Natural killer cell treated with Interleukin-12 subunit alpha and Interleukin-12 subunit beta and Interleukin-15 and Interleukin-18, amount 100 ng/mL, for 72 hours (primary cell): Measurements from ENCODE around the gene LYAR. TPM values are rescaled to one million over a fixed set of nuclear protein-coding genes. Genes with fewer than 3 reads are reported as not detected.

Experiments used
- ATAC-seq, 2 donors: fragments of 150-1000 bp; cut with Tn5 transposase in 1 of 2; sonication (Bioruptor Pico), chemical (Tn5 transposase) in 1 of 2; 2 replicates each; pipeline ENCODE4 v1.10.0; 2021
- DNase-seq: peaks from one replicate; pipeline ENCODE4 v3.0.0; 2022; ENCODE audit warnings: low spot score
- H3K27ac Mint-ChIP-seq, 2 donors: 1 replicate in 1 of 2; 2 replicates in 1 of 2; pipeline ENCODE4 v1.8.0; 2022; ENCODE audit warnings: mixed read lengths in 2 of 2, mild to moderate bottlenecking in 1 of 2, moderate library complexity in 1 of 2
- H3K27me3 Mint-ChIP-seq, 2 donors: 1 replicate in 1 of 2; 2 replicates in 1 of 2; pipeline ENCODE4 v1.8.0; 2022; ENCODE audit warnings: mixed read lengths in 2 of 2
- H3K36me3 Mint-ChIP-seq: one replicate; pipeline ENCODE4 v1.8.0; 2022; ENCODE audit warnings: mixed read lengths
- H3K4me1 Mint-ChIP-seq, 2 donors: 1 replicate in 1 of 2; 2 replicates in 1 of 2; pipeline ENCODE4 v1.8.0; 2022; ENCODE audit warnings: low read depth in 2 of 2, mixed read lengths in 2 of 2, mild to moderate bottlenecking in 1 of 2
- H3K4me3 Mint-ChIP-seq: one replicate; pipeline ENCODE4 v1.8.0; 2022; ENCODE audit warnings: mixed read lengths
- H3K9me3 Mint-ChIP-seq: 2 replicates; pipeline ENCODE4 v1.8.0; 2022; ENCODE audit warnings: mixed read lengths
- total RNA-seq, 2 donors: library from RNA; stranded (reverse); gene quantifications; one replicate each; pipeline ENCODE4 v1.2.3, GENCODE V29; 2022

The LYAR gene
- total RNA-seq, 2 donors from 2014 or later, result 39.1 to 59.7 TPM

- DNase-seq (no peak), ATAC-seq (no peak)
- Mint-ChIP-seq H3K27ac (no peak overlapping the region), H3K4me1 (peaks cover 0 to 3% of the 10 kb centered on the region in 2 donors), H3K4me3 (no peak overlapping the region), H3K27me3 (no peaks in the 10 kb centered on the region), H3K36me3 (no peaks in the 10 kb centered on the region), H3K9me3 (no peaks in the 10 kb centered on the region)
Measured at GRCh38 chr4:4323705-4324534, 34.0 kb upstream of the LYAR start.

GRCh38 chr4:4321951-4322688, 32.2 kb upstream of the LYAR start:
- H3K4me3 Mint-ChIP-seq, result no peak overlapping the region
- DNase-seq (peak; percentile 41), ATAC-seq (no peak)
- no peaks in the 10 kb centered on the region for H3K9me3 Mint-ChIP-seq
- no peak overlapping the region for H3K27ac Mint-ChIP-seq
- peaks cover 0 to 3% of the 10 kb centered on the region in 2 donors for H3K4me1 Mint-ChIP-seq
- no peaks in the 10 kb centered on the region for H3K36me3 Mint-ChIP-seq
- no peaks in the 10 kb centered on the region for H3K27me3 Mint-ChIP-seq

- no peak overlapping the region for H3K4me3 Mint-ChIP-seq
- H3K27ac Mint-ChIP-seq, result no peak overlapping the region
Measured at GRCh38 chr4:4320951-4321714, 31.2 kb upstream of the LYAR start.

GRCh38 chr4:4320528-4320927, 30.6 kb upstream of the LYAR start:
- Mint-ChIP-seq H3K4me3 (no peak overlapping the region), H3K36me3 (peaks cover 6% of the 10 kb centered on the region), H3K27ac (no peak overlapping the region), H3K27me3 (no peaks in the 10 kb centered on the region), H3K9me3 (no peaks in the 10 kb centered on the region), H3K4me1 (peaks cover 0 to 6% of the 10 kb centered on the region in 2 donors)
- DNase-seq, result peak; percentile 31
- ATAC-seq, result no peak

More at GRCh38 chr4:4320951-4321714, 31.2 kb upstream of the LYAR start:
- no peaks in the 10 kb centered on the region for H3K36me3 Mint-ChIP-seq
- ATAC-seq, result no peak
- H3K9me3 Mint-ChIP-seq, result no peaks in the 10 kb centered on the region
- H3K4me1 Mint-ChIP-seq, result peaks cover 0 to 3% of the 10 kb centered on the region in 2 donors
- no peak for DNase-seq
- no peaks in the 10 kb centered on the region for H3K27me3 Mint-ChIP-seq

- ATAC-seq (no peak), DNase-seq (no peak)
- peaks cover 6% of the 10 kb centered on the region for H3K36me3 Mint-ChIP-seq
- H3K4me3 Mint-ChIP-seq, result no peak overlapping the region
- no peaks in the 10 kb centered on the region for H3K27me3 Mint-ChIP-seq
- peaks cover 0 to 2% of the 10 kb centered on the region in 2 donors for H3K4me1 Mint-ChIP-seq
- H3K9me3 Mint-ChIP-seq, result no peaks in the 10 kb centered on the region
- H3K27ac Mint-ChIP-seq, result no peak overlapping the region
Measured at GRCh38 chr4:4317496-4318232, 27.7 kb upstream of the LYAR start.

DNA sequence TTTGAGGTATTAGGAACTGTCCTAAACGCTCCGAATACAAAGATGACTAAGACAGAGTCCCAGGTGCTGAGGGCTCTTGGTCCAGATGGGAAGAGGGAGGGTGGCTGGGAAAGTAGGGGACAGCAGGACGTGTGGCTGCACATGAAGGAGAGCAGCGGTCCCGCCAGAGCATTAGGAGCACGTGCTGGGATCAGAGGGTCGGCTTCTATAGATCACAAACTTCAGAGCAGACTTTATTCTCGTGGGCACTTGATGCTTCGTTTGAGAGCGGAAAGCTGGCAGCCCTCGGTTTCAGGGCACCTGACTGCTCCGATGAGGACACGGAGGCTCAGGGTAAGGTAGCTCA, 26.2 kb upstream of the LYAR start:
- ATAC-seq, result no peak

GRCh38 chr4:4315461-4316149, 25.7 kb upstream of the LYAR start:
- ATAC-seq, result no peak
- H3K4me1 Mint-ChIP-seq, result peaks cover 0 to 2% of the 10 kb centered on the region in 2 donors
- DNase-seq, result no peak
- peaks cover 6% of the 10 kb centered on the region for H3K36me3 Mint-ChIP-seq
- no peaks in the 10 kb centered on the region for H3K27me3 Mint-ChIP-seq
- H3K9me3 Mint-ChIP-seq, result no peaks in the 10 kb centered on the region
- no peak overlapping the region for H3K4me3 Mint-ChIP-seq
- H3K27ac Mint-ChIP-seq, result peak overlapping the region in 1 of 2 donors; percentile 3

More for the DNA sequence above, 26.2 kb upstream of the LYAR start:
- Mint-ChIP-seq H3K36me3 (peaks cover 6% of the 10 kb centered on the region), H3K4me3 (no peak overlapping the region), H3K9me3 (no peaks in the 10 kb centered on the region), H3K27ac (peak overlapping the region in 1 of 2 donors; percentile 3), H3K4me1 (peaks cover 0 to 2% of the 10 kb centered on the region in 2 donors), H3K27me3 (no peaks in the 10 kb centered on the region)
- no peak for DNase-seq

- Mint-ChIP-seq H3K27me3 (no peaks in the 10 kb centered on the region), H3K4me3 (no peak overlapping the region), H3K4me1 (peaks cover 0 to 2% of the 10 kb centered on the region in 2 donors), H3K27ac (no peak overlapping the region), H3K9me3 (no peaks in the 10 kb centered on the region), H3K36me3 (peaks cover 6% of the 10 kb centered on the region)
- ATAC-seq (no peak), DNase-seq (no peak)
Measured at GRCh38 chr4:4311193-4311592, 21.2 kb upstream of the LYAR start.

GRCh38 chr4:4308800-4309441, 19.0 kb upstream of the LYAR start:
- no peaks in the 10 kb centered on the region for H3K27me3 Mint-ChIP-seq
- H3K4me3 Mint-ChIP-seq, result no peak overlapping the region
- H3K9me3 Mint-ChIP-seq, result no peaks in the 10 kb centered on the region
- DNase-seq, result no peak
- peaks cover 4% of the 10 kb centered on the region for H3K36me3 Mint-ChIP-seq
- no peak overlapping the region for H3K27ac Mint-ChIP-seq
- H3K4me1 Mint-ChIP-seq, result peaks cover 4 to 5% of the 10 kb centered on the region in 2 donors
- ATAC-seq, result no peak

DNA sequence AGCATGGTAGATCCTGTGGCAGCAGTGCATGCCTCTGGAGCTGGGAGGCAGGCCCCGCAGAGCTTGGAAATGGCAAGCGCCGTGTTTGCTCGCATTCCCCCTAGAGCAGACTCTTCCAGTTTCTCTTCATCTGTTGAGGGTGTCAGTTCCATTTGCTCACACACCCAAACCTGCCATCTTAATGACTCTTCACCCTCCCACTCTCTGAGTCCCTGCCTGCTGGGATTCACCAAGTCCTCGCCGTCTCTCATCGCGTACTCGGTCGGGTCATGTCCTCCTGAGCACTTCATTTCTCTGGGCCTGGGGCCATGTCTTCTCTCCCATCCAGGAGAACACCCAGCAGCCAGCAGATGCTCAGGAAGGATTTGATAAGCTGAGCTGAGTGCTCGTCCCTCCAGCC, 17.0 kb upstream of the LYAR start:
- H3K36me3 Mint-ChIP-seq, result peaks cover 14% of the 10 kb centered on the region
- no peaks in the 10 kb centered on the region for H3K9me3 Mint-ChIP-seq
- peaks cover 5 to 7% of the 10 kb centered on the region in 2 donors for H3K4me1 Mint-ChIP-seq
- H3K27me3 Mint-ChIP-seq, result no peaks in the 10 kb centered on the region
- H3K4me3 Mint-ChIP-seq, result no peak overlapping the region
- DNase-seq (no peak), ATAC-seq (no peak)
- no peak overlapping the region for H3K27ac Mint-ChIP-seq

DNA sequence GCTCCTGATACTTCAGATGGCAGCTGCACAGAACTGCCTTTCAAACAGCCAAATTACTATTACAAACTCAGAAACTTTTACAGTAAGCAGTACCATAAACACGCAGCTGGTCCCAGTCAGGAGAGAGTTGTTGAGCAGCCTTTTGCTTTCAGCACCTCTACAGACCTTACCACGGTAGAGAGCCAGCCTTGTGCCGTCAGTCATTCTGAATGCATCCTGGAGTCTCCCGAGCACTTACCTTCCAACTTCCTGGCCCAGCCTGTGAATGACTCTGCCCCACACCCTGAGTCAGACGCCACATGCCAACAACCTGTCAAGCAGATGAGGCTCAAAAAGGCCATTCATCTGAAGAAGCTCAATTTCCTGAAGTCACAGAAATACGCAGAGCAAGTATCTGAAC, 12.5 kb upstream of the LYAR start:
- ATAC-seq (no peak), DNase-seq (no peak)
- peak overlapping the region in 1 of 2 donors; percentile 35 for H3K27ac Mint-ChIP-seq
- no peak overlapping the region for H3K4me3 Mint-ChIP-seq
- no peaks in the 10 kb centered on the region for H3K9me3 Mint-ChIP-seq
- peaks cover 14% of the 10 kb centered on the region for H3K36me3 Mint-ChIP-seq
- no peaks in the 10 kb centered on the region for H3K27me3 Mint-ChIP-seq
- peaks cover 10 to 14% of the 10 kb centered on the region in 2 donors for H3K4me1 Mint-ChIP-seq

GRCh38 chr4:4302001-4302400, 12.0 kb upstream of the LYAR start:
- Mint-ChIP-seq H3K27ac (peak overlapping the region in 1 of 2 donors; percentile 35), H3K4me3 (no peak overlapping the region), H3K27me3 (no peaks in the 10 kb centered on the region), H3K9me3 (no peaks in the 10 kb centered on the region), H3K36me3 (peaks cover 14% of the 10 kb centered on the region), H3K4me1 (peaks cover 10 to 14% of the 10 kb centered on the region in 2 donors)
- ATAC-seq (no peak), DNase-seq (no peak)
